ENCODE measurements around the gene INSR.
"Not testable (repeated sequence)": the region's sequence is repeated elsewhere in the genome, so short reads cannot be mapped to it uniquely, and the experiment has no call there.

Gene INSR

GRCh38 chr19:7226739-7227138 lies 67.5 kb downstream of the INSR start:
- no peak overlapping the region for H3K27ac ChIP-seq
- no peak for DNase-seq (ENCODE audit: low read depth, low spot score)

- no peak overlapping the region for H3K27ac ChIP-seq
- no peak for DNase-seq (ENCODE audit: low read depth, low spot score)
Observed at GRCh38 chr19:7225741-7226140, 68.5 kb downstream of the INSR start.

GRCh38 chr19:7224995-7225394 lies 69.2 kb downstream of the INSR start:
- no peak for DNase-seq (ENCODE audit: low read depth, low spot score)
- no peak overlapping the region for H3K27ac ChIP-seq

GRCh38 chr19:7224209-7224686 lies 70.0 kb downstream of the INSR start:
- no peak overlapping the region for H3K27ac ChIP-seq
- no peak for DNase-seq (ENCODE audit: low read depth, low spot score)

- no peak overlapping the region for H3K27ac ChIP-seq
- DNase-seq (ENCODE audit: low read depth, low spot score), result no peak
Observed at GRCh38 chr19:7223429-7223828, 70.8 kb downstream of the INSR start.

- H3K27ac ChIP-seq, result no peak overlapping the region
- no peak for DNase-seq (ENCODE audit: low read depth, low spot score)
Observed at GRCh38 chr19:7219056-7219455, 75.2 kb downstream of the INSR start.

GRCh38 chr19:7217861-7218260 lies 76.4 kb downstream of the INSR start:
- no peak overlapping the region for H3K27ac ChIP-seq
- DNase-seq (ENCODE audit: low read depth, low spot score), result no peak

- no peak for DNase-seq (ENCODE audit: low read depth, low spot score)
- no peak overlapping the region for H3K27ac ChIP-seq
Observed at GRCh38 chr19:7216373-7216902, 77.8 kb downstream of the INSR start.

GRCh38 chr19:7215176-7215575 lies 79.0 kb downstream of the INSR start:
- no peak for DNase-seq (ENCODE audit: low read depth, low spot score)
- H3K27ac ChIP-seq, result no peak overlapping the region

GRCh38 chr19:7214324-7215089 lies 79.7 kb downstream of the INSR start:
- no peak for DNase-seq (ENCODE audit: low read depth, low spot score)

GRCh38 chr19:7213628-7214323 lies 80.4 kb downstream of the INSR start:
- H3K27ac ChIP-seq, result no peak overlapping the region
- no peak for DNase-seq (ENCODE audit: low read depth, low spot score)

More at GRCh38 chr19:7214324-7215089, 79.7 kb downstream of the INSR start:
- H3K27ac ChIP-seq, result no peak overlapping the region

- DNase-seq (ENCODE audit: low read depth, low spot score), result no peak
Observed at GRCh38 chr19:7211191-7211951, 82.8 kb downstream of the INSR start.

GRCh38 chr19:7210359-7210758 lies 83.9 kb downstream of the INSR start:
- DNase-seq (ENCODE audit: low read depth, low spot score), result no peak
- H3K27ac ChIP-seq, result no peak overlapping the region

More at GRCh38 chr19:7211191-7211951, 82.8 kb downstream of the INSR start:
- no peak overlapping the region for H3K27ac ChIP-seq

- DNase-seq (ENCODE audit: low read depth, low spot score), result not testable (repeated sequence)
Observed at GRCh38 chr19:7209597-7210325, 84.5 kb downstream of the INSR start.

GRCh38 chr19:7209036-7209435 lies 85.2 kb downstream of the INSR start:
- not testable (repeated sequence) for H3K27ac ChIP-seq; DNase-seq (ENCODE audit: low read depth, low spot score)

More at GRCh38 chr19:7209597-7210325, 84.5 kb downstream of the INSR start:
- not testable (repeated sequence) for H3K27ac ChIP-seq

- no peak for DNase-seq (ENCODE audit: low read depth, low spot score)
- H3K27ac ChIP-seq, result no peak overlapping the region
Observed at GRCh38 chr19:7203332-7203731, 90.9 kb downstream of the INSR start.

- no peak for DNase-seq (ENCODE audit: low read depth, low spot score)
- H3K27ac ChIP-seq, result no peak overlapping the region
Observed at GRCh38 chr19:7202888-7203287, 91.3 kb downstream of the INSR start.

GRCh38 chr19:7200736-7201135 lies 93.5 kb downstream of the INSR start:
- no peak overlapping the region for H3K27ac ChIP-seq
- no peak for DNase-seq (ENCODE audit: low read depth, low spot score)

- no peak overlapping the region for H3K27ac ChIP-seq
- DNase-seq (ENCODE audit: low read depth, low spot score), result no peak
Observed at GRCh38 chr19:7199613-7200533, 94.3 kb downstream of the INSR start.
